Calu3 (cell line): ENCODE results near the gene CSRNP3. TPM values are rescaled to one million over a fixed set of nuclear protein-coding genes. Genes with fewer than 3 reads are reported as not detected.

Experiments
- BruUV-seq: library from RNA; stranded (reverse); fragments of 400-500 nt; replicated peaks from 2 replicates; lab custom pipeline; 2021; lab: Mats Ljungman, UMichigan
- CTCF ChIA-PET: fragments of 300-600 bp; sonication (Branson Sonifier 250); formaldehyde crosslinking; loops from one replicate; lab custom pipeline; 2022; ENCODE audit warnings: antibody characterized with exemption; lab: Charles Lee
- DNase-seq: peaks from one replicate; pipeline ENCODE4 v3.0.0; 2022
- H3K27ac Mint-ChIP-seq: one replicate; pipeline ENCODE4 v1.8.0; 2022; ENCODE audit warnings: mixed read lengths; ENCODE audit not compliant: unreplicated experiment
- H3K27me3 Mint-ChIP-seq: one replicate; pipeline ENCODE4 v1.8.0; 2022; ENCODE audit warnings: mixed read lengths; ENCODE audit not compliant: unreplicated experiment
- H3K36me3 Mint-ChIP-seq: one replicate; pipeline ENCODE4 v1.8.0; 2022; ENCODE audit warnings: mild to moderate bottlenecking, moderate library complexity, mixed read lengths; ENCODE audit not compliant: insufficient read depth, unreplicated experiment
- H3K4me1 Mint-ChIP-seq: one replicate; pipeline ENCODE4 v1.8.0; 2022; ENCODE audit warnings: mild to moderate bottlenecking, low read depth, mixed read lengths; ENCODE audit not compliant: unreplicated experiment
- H3K4me3 Mint-ChIP-seq: one replicate; pipeline ENCODE4 v1.8.0; 2022; ENCODE audit warnings: mild to moderate bottlenecking, low read depth, moderate library complexity, mixed read lengths; ENCODE audit not compliant: unreplicated experiment
- H3K9me3 Mint-ChIP-seq: one replicate; pipeline ENCODE4 v1.8.0; 2022; ENCODE audit warnings: low read depth, mixed read lengths; ENCODE audit not compliant: unreplicated experiment
- intact Hi-C: fragments of 100-400 bp; cut with micrococcal nuclease; formaldehyde crosslinking; loops from one replicate; pipeline ENCODE4 v1.10.0; 2022; ENCODE audit not compliant: unreplicated experiment
- total RNA-seq: library from RNA; stranded (reverse); gene quantifications from 2 replicates; pipeline ENCODE4 v1.2.3, GENCODE V29; 2022
- TF ChIP-seq, protein P1 (sequence below): fragments of 200-600 bp; IDR thresholded peaks from one replicate; pipeline ENCODE4 v1.8.0; 2022; ENCODE audit warnings: antibody characterized with exemption; ENCODE audit not compliant: unreplicated experiment

CSRNP3 gene
- total RNA-seq, 1 experiment from 2014 or later = 1.8 TPM

DNA sequence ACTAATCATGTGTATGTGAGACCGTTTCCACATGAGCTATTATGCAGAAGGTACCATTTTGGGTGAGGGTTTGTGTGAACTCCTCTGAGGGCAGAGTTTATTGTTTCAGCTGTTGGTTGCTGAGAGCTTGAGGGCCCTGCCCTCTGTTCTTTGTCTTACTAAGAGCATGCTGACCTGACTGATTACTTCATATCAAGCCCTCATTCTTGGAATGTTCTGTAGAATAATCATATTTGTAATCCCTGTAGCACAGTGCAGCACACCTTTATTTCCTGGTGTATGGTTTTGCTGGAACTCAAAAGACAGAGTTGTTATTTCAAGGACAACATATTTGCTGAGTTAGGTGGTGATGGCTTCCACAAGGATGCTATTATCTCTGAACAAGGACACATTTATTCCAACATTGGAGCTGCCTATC lies 206.1 kb downstream of the CSRNP3 start:
- CTCF ChIA-PET = interaction anchor here (0.6 to 0.9 kb wide), 2 partner anchors 199 to 490 kb away, joined by 4 read pairs; no protein-coding TSS in a partner anchor
- Mint-ChIP-seq H3K36me3 (no peaks in the 10 kb centered on the region), H3K4me3 (no peak overlapping the region), H3K27ac (no peak overlapping the region), H3K9me3 (peaks cover 7% of the 10 kb centered on the region), H3K27me3 (no peaks in the 10 kb centered on the region), H3K4me1 (peaks cover 18% of the 10 kb centered on the region)
- DNase-seq = peak; percentile 25
- no TSS peak for BruUV-seq
- TF ChIP-seq, protein P1, sequence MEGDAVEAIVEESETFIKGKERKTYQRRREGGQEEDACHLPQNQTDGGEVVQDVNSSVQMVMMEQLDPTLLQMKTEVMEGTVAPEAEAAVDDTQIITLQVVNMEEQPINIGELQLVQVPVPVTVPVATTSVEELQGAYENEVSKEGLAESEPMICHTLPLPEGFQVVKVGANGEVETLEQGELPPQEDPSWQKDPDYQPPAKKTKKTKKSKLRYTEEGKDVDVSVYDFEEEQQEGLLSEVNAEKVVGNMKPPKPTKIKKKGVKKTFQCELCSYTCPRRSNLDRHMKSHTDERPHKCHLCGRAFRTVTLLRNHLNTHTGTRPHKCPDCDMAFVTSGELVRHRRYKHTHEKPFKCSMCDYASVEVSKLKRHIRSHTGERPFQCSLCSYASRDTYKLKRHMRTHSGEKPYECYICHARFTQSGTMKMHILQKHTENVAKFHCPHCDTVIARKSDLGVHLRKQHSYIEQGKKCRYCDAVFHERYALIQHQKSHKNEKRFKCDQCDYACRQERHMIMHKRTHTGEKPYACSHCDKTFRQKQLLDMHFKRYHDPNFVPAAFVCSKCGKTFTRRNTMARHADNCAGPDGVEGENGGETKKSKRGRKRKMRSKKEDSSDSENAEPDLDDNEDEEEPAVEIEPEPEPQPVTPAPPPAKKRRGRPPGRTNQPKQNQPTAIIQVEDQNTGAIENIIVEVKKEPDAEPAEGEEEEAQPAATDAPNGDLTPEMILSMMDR = no peak
- intact Hi-C loops = loop anchor here (2.0 kb wide), 1 partner anchor 23 kb away; no protein-coding TSS in a partner anchor

DNA sequence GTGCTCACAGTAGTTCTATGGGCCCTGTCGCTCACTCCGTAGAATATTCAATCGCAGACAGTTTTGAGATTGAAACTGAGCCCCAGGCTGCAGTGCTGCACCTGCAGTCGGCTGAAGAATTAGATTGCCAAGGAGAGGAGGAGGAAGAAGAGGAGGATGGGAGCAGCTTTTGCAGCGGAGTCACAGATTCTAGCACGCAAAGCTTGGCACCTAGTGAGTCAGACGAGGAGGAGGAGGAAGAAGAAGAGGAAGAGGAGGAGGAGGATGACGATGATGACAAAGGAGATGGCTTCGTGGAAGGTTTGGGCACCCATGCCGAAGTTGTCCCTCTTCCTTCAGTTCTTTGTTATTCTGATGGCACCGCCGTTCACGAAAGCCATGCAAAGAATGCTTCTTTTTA lies 209.4 kb downstream of the CSRNP3 start:
- H3K27me3 Mint-ChIP-seq = no peaks in the 10 kb centered on the region
- CTCF ChIA-PET = no interaction called here
- BruUV-seq = no TSS peak
- no peaks in the 10 kb centered on the region for H3K9me3 Mint-ChIP-seq
- H3K27ac Mint-ChIP-seq = no peak overlapping the region
- H3K4me3 Mint-ChIP-seq = no peak overlapping the region
- no peaks in the 10 kb centered on the region for H3K36me3 Mint-ChIP-seq
- intact Hi-C loops = no loop called here
- TF ChIP-seq, protein P1 = no peak
- peaks cover 17% of the 10 kb centered on the region for H3K4me1 Mint-ChIP-seq
- DNase-seq = no peak

DNA sequence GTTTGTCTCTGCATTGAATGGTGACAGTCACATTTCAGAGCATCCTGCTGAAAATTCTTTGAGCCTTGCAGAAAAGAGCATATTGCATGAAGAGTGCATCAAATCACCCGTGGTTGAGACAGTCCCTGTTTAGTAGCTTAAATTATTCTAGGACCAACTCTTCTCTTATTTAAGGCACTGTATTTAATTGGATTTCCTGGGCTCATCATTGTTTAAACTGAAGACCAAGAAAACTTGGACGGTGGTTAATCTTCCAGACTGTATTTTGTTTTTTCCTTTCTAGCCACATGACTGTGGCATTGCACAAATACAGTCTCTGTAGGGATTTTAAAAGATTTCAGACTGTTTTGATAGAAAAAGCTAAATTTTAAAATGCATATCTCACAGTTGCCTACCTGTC lies 210.1 kb downstream of the CSRNP3 start:
- BruUV-seq = no TSS peak
- DNase-seq = no peak
- no peak overlapping the region for H3K27ac Mint-ChIP-seq
- no peaks in the 10 kb centered on the region for H3K9me3 Mint-ChIP-seq
- H3K4me3 Mint-ChIP-seq = no peak overlapping the region
- intact Hi-C loops = no loop called here
- H3K4me1 Mint-ChIP-seq = peaks cover 10% of the 10 kb centered on the region
- no peaks in the 10 kb centered on the region for H3K36me3 Mint-ChIP-seq
- TF ChIP-seq, protein P1 = no peak
- CTCF ChIA-PET = no interaction called here
- no peaks in the 10 kb centered on the region for H3K27me3 Mint-ChIP-seq

DNA sequence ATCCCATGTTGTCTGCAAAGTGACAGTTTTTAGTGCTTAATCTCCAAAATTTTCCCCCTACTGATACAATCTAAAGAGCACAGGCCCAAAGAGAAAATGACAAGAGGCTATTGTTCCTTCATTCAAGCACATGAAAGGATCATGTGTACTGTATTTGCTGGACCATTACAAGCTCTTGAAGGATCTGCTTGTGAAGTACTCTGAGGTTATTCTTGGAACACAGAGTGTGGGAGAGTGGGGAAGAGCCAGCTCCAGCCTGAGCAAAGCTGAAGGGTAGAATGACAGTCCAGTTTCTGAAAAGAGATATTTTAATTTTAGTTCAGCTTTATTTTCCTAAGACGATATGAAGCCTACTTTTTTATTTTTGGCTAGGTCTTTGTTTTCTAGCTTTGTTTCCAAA lies 212.3 kb downstream of the CSRNP3 start:
- no peaks in the 10 kb centered on the region for H3K27me3 Mint-ChIP-seq
- no peak overlapping the region for H3K4me3 Mint-ChIP-seq
- BruUV-seq = no TSS peak
- TF ChIP-seq, protein P1 = no peak
- H3K36me3 Mint-ChIP-seq = no peaks in the 10 kb centered on the region
- CTCF ChIA-PET = no interaction called here
- intact Hi-C loops = no loop called here
- H3K9me3 Mint-ChIP-seq = no peaks in the 10 kb centered on the region
- no peak overlapping the region for H3K27ac Mint-ChIP-seq
- H3K4me1 Mint-ChIP-seq = no peaks in the 10 kb centered on the region
- DNase-seq = no peak
